ENCODE data around the gene OR8B12. TPM values are rescaled to one million over a fixed set of nuclear protein-coding genes. Genes with fewer than 3 reads are reported as not detected.
"Not testable (repeated sequence)": the region's sequence is repeated elsewhere in the genome, so short reads cannot be mapped to it uniquely, and the experiment has no call there.

Gene OR8B12
- total RNA-seq, 4 donors from 2014 or later: not detected

GRCh38 chr11:124533626-124534025 is 9.8 kb downstream of the OR8B12 start:
- DNase-seq: no peak
- TF ChIP-seq POLR2A (IDR thresholded peaks at IDR 0.05): no peak
- H3K27me3 ChIP-seq: no peaks in the 10 kb centered on the region
- no peak overlapping the region for H3K27ac ChIP-seq
- intact Hi-C loops (cut with DNase I): no loop called here
- no peaks in the 10 kb centered on the region for H3K36me3 ChIP-seq
- no peaks in the 10 kb centered on the region for H3K9me3 ChIP-seq
- H3K4me3 ChIP-seq: no peak overlapping the region
- peaks cover 0 to 5% (median 0%) of the 10 kb centered on the region in 3 donors for H3K4me1 ChIP-seq
- 28 to 43% methylated on average over 2 of the region's 2 CpGs for WGBS, 2 donors

- Histone ChIP-seq H3K9me3 (no peaks in the 10 kb centered on the region), H3K36me3 (no peaks in the 10 kb centered on the region), H3K27ac (no peak overlapping the region), H3K4me3 (no peak overlapping the region), H3K27me3 (no peaks in the 10 kb centered on the region), H3K4me1 (no peaks in the 10 kb centered on the region)
- intact Hi-C loops (cut with DNase I): no loop called here
- TF ChIP-seq POLR2A (IDR thresholded peaks at IDR 0.05) (no peak), CTCF (IDR thresholded peaks at IDR 0.05) (no peak)
- DNase-seq: no peak
- WGBS, 2 donors: 48% methylated on average over 1 of the region's 1 CpG
Observed at GRCh38 chr11:124520550-124520854, 23.0 kb downstream of the OR8B12 start.

GRCh38 chr11:124519850-124520549 is 23.5 kb downstream of the OR8B12 start:
- H3K4me3 ChIP-seq: no peak overlapping the region
- intact Hi-C loops (cut with DNase I): no loop called here
- no peaks in the 10 kb centered on the region for H3K27me3 ChIP-seq
- no peak for TF ChIP-seq POLR2A (IDR thresholded peaks at IDR 0.05)
- no peak for TF ChIP-seq CTCF (IDR thresholded peaks at IDR 0.05)
- H3K27ac ChIP-seq: no peak overlapping the region
- no peak for DNase-seq
- H3K4me1 ChIP-seq: no peaks in the 10 kb centered on the region
- no peaks in the 10 kb centered on the region for H3K9me3 ChIP-seq
- WGBS, 2 donors: 20 to 32% methylated on average over 2 of the region's 2 CpGs
- no peaks in the 10 kb centered on the region for H3K36me3 ChIP-seq

- no peak for DNase-seq
- TF ChIP-seq CTCF (IDR thresholded peaks at IDR 0.05): no peak
- no peak for TF ChIP-seq POLR2A (IDR thresholded peaks at IDR 0.05)
- Histone ChIP-seq H3K36me3 (no peaks in the 10 kb centered on the region), H3K4me3 (no peak overlapping the region), H3K4me1 (no peaks in the 10 kb centered on the region), H3K27ac (no peak overlapping the region), H3K27me3 (no peaks in the 10 kb centered on the region), H3K9me3 (no peaks in the 10 kb centered on the region)
- intact Hi-C loops (cut with DNase I): no loop called here
- WGBS, 2 donors: 74 to 88% methylated on average over 3 of the region's 3 CpGs
Observed at GRCh38 chr11:124518989-124519451, 24.4 kb downstream of the OR8B12 start.

- TF ChIP-seq CTCF (IDR thresholded peaks at IDR 0.05) (no peak), POLR2A (IDR thresholded peaks at IDR 0.05) (no peak)
- Histone ChIP-seq H3K27me3 (no peaks in the 10 kb centered on the region), H3K4me3 (no peak overlapping the region), H3K36me3 (no peaks in the 10 kb centered on the region), H3K27ac (no peak overlapping the region), H3K9me3 (no peaks in the 10 kb centered on the region), H3K4me1 (no peaks in the 10 kb centered on the region)
- no peak for DNase-seq
- intact Hi-C loops (cut with DNase I): no loop called here
- 78 to 85% methylated on average over 9 to 12 of the region's 12 CpGs for WGBS, 2 donors
Observed at GRCh38 chr11:124517314-124517713, 26.1 kb downstream of the OR8B12 start.

- H3K4me3 ChIP-seq; H3K9me3 ChIP-seq; H3K4me1 ChIP-seq; H3K27me3 ChIP-seq; DNase-seq; H3K27ac ChIP-seq; H3K36me3 ChIP-seq; intact Hi-C loops (cut with DNase I): not testable (repeated sequence)
- 85 to 90% methylated on average over 4 of the region's 4 CpGs for WGBS, 2 donors
Observed at GRCh38 chr11:124514675-124515074, 28.8 kb downstream of the OR8B12 start.
